ENCODE measurements around the gene FBN1. TPM values are rescaled to one million over a fixed set of nuclear protein-coding genes. Genes with fewer than 3 reads are reported as not detected.

FBN1 gene
- total RNA-seq, 1 experiment from 2014 or later, result 1.1 TPM

GRCh38 chr15:48644467-48644826, 1.1 kb downstream of the FBN1 start:
- Mint-ChIP-seq H3K4me1 (ENCODE audit: low read depth, unreplicated experiment) (no peaks in the 10 kb centered on the region), H3K36me3 (ENCODE audit: insufficient read depth, unreplicated experiment) (peaks cover 8% of the 10 kb centered on the region), H3K27ac (ENCODE audit: unreplicated experiment) (no peak overlapping the region), H3K4me3 (ENCODE audit: low read depth, unreplicated experiment) (peak overlapping the region; percentile 58), H3K27me3 (ENCODE audit: unreplicated experiment) (peaks cover 35% of the 10 kb centered on the region), H3K9me3 (ENCODE audit: low read depth, unreplicated experiment) (no peaks in the 10 kb centered on the region)
- BruUV-seq (replicated peaks), result no TSS peak
- intact Hi-C loops (cut with micrococcal nuclease; ENCODE audit: unreplicated experiment), result loop anchor here (5.0 to 10.0 kb wide), 2 partner anchors 160 to 267 kb away; no protein-coding TSS in a partner anchor
- CTCF ChIA-PET, result no interaction called here
- no peak for DNase-seq
- no peak for TF ChIP-seq CTCF (IDR thresholded peaks at IDR 0.05; ENCODE audit: unreplicated experiment)

- Mint-ChIP-seq H3K36me3 (ENCODE audit: insufficient read depth, unreplicated experiment) (peaks cover 8% of the 10 kb centered on the region), H3K4me3 (ENCODE audit: low read depth, unreplicated experiment) (peak overlapping the region; percentile 58), H3K4me1 (ENCODE audit: low read depth, unreplicated experiment) (no peaks in the 10 kb centered on the region), H3K9me3 (ENCODE audit: low read depth, unreplicated experiment) (no peaks in the 10 kb centered on the region), H3K27me3 (ENCODE audit: unreplicated experiment) (peaks cover 35% of the 10 kb centered on the region), H3K27ac (ENCODE audit: unreplicated experiment) (no peak overlapping the region)
- CTCF ChIA-PET, result no interaction called here
- intact Hi-C loops (cut with micrococcal nuclease; ENCODE audit: unreplicated experiment), result loop anchor here (5.0 to 10.0 kb wide), 2 partner anchors 161 to 267 kb away; no protein-coding TSS in a partner anchor
- no peak for TF ChIP-seq CTCF (IDR thresholded peaks at IDR 0.05; ENCODE audit: unreplicated experiment)
- no peak for DNase-seq
- no TSS peak for BruUV-seq (replicated peaks)
Observed at GRCh38 chr15:48643776-48644466, 1.6 kb downstream of the FBN1 start.

- no peak for TF ChIP-seq CTCF (IDR thresholded peaks at IDR 0.05; ENCODE audit: unreplicated experiment)
- Mint-ChIP-seq H3K4me1 (ENCODE audit: low read depth, unreplicated experiment) (no peaks in the 10 kb centered on the region), H3K27me3 (ENCODE audit: unreplicated experiment) (peaks cover 35% of the 10 kb centered on the region), H3K36me3 (ENCODE audit: insufficient read depth, unreplicated experiment) (peaks cover 8% of the 10 kb centered on the region), H3K4me3 (ENCODE audit: low read depth, unreplicated experiment) (no peak overlapping the region), H3K9me3 (ENCODE audit: low read depth, unreplicated experiment) (no peaks in the 10 kb centered on the region), H3K27ac (ENCODE audit: unreplicated experiment) (no peak overlapping the region)
- intact Hi-C loops (cut with micrococcal nuclease; ENCODE audit: unreplicated experiment), result loop anchor here (5.0 to 10.0 kb wide), 2 partner anchors 162 to 266 kb away; no protein-coding TSS in a partner anchor
- BruUV-seq (replicated peaks), result no TSS peak
- CTCF ChIA-PET, result no interaction called here
- DNase-seq, result no peak
Observed at GRCh38 chr15:48643206-48643605, 2.3 kb downstream of the FBN1 start.

- no peak for TF ChIP-seq CTCF (IDR thresholded peaks at IDR 0.05; ENCODE audit: unreplicated experiment)
- no peak for DNase-seq
- Mint-ChIP-seq H3K9me3 (ENCODE audit: low read depth, unreplicated experiment) (no peaks in the 10 kb centered on the region), H3K4me3 (ENCODE audit: low read depth, unreplicated experiment) (no peak overlapping the region), H3K36me3 (ENCODE audit: insufficient read depth, unreplicated experiment) (peaks cover 8% of the 10 kb centered on the region), H3K27ac (ENCODE audit: unreplicated experiment) (no peak overlapping the region), H3K4me1 (ENCODE audit: low read depth, unreplicated experiment) (no peaks in the 10 kb centered on the region), H3K27me3 (ENCODE audit: unreplicated experiment) (peaks cover 34% of the 10 kb centered on the region)
- BruUV-seq (replicated peaks), result no TSS peak
- CTCF ChIA-PET, result no interaction called here
- intact Hi-C loops (cut with micrococcal nuclease; ENCODE audit: unreplicated experiment), result loop anchor here (5.0 to 10.0 kb wide), 2 partner anchors 162 to 265 kb away; no protein-coding TSS in a partner anchor
Observed at GRCh38 chr15:48642795-48643194, 2.7 kb downstream of the FBN1 start.
